Superior temporal gyrus (tissue), 1 donor: ENCODE data around the gene SLC26A8.
"Not testable (repeated sequence)": the region's sequence is repeated elsewhere in the genome, so short reads cannot be mapped to it uniquely, and the experiment has no call there.

Source experiments
- DNase-seq: peaks from one replicate; pipeline ENCODE4 v3.0.0-alpha.2; 2016; ENCODE audit errors: extremely low spot score

Gene SLC26A8

GRCh38 chr6:36015666-36016065 lies 8.8 kb downstream of the SLC26A8 start:
- DNase-seq = no peak

DNA sequence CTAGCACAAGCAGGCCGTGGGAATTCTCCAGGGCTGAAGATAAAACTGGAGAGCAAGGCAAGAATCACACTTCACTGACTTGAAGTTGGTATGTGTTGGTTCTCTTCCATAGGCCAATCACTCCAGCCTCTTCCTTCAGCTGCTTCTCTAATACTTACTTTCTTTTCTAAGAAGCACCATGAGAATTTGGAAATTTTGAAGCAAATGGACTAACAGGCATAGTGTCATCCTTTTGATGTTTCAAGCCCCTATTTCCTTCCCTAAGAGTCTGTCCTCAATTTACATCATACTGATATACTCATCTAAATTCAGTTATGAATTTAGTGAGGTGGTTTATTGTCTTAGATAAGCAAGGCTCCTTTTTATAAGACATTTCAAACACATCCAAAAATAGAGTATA lies 24.0 kb downstream of the SLC26A8 start:
- DNase-seq = no peak

GRCh38 chr6:35993150-35993549 lies 31.3 kb downstream of the SLC26A8 start:
- no peak for DNase-seq

DNA sequence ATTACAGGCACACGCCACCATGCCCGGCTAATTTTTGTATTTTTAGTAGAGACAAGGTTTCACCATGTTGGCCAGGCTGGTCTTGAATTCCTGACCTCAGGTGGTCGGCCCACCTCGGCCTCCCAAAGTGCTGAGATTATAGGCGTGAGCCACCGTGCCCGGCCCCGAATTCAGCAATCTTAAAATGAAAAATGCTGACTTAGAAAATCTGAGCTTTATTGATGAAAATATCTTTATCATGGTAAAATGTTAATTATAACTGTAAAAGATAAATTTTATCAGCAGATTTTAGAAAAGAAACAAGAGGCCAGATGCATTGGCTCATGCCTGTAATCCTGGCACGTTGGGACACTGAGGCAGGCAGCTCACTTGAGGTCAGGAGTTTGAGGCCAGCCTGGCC lies 36.4 kb downstream of the SLC26A8 start:
- not testable (repeated sequence) for DNase-seq

- no peak for DNase-seq
These were observed 39.7 kb downstream of the SLC26A8 start for GRCh38 chr6:35984701-35985100.

GRCh38 chr6:35980991-35981645 lies 43.3 kb downstream of the SLC26A8 start:
- no peak for DNase-seq

- not testable (repeated sequence) for DNase-seq
These were observed 44.3 kb downstream of the SLC26A8 start for GRCh38 chr6:35980126-35980525.

- no peak for DNase-seq
These were observed 47.1 kb downstream of the SLC26A8 start for GRCh38 chr6:35977308-35977707.

- DNase-seq = no peak
These were observed 50.7 kb downstream of the SLC26A8 start for GRCh38 chr6:35973670-35974222.

GRCh38 chr6:35972471-35973367 lies 51.7 kb downstream of the SLC26A8 start:
- no peak for DNase-seq

DNA sequence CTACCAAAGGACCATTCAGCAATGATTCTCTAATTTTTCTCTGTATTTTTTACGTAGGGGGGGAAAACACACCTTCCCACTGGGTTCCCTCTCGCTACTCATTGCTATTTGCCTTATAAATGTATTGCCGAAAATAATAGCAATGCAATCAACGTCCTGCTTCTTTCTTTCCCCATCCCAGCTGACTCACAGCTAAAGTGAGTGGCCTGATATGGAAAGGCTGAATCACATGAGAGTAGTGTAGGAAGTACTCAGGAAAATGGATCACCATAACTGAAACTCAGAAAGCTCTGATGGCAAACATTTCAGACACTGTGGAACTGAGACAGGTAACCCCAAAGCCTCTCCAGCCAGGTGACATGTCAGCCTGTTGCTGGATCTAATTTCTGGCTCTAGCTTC lies 54.3 kb downstream of the SLC26A8 start:
- DNase-seq = peak; percentile 53

DNA sequence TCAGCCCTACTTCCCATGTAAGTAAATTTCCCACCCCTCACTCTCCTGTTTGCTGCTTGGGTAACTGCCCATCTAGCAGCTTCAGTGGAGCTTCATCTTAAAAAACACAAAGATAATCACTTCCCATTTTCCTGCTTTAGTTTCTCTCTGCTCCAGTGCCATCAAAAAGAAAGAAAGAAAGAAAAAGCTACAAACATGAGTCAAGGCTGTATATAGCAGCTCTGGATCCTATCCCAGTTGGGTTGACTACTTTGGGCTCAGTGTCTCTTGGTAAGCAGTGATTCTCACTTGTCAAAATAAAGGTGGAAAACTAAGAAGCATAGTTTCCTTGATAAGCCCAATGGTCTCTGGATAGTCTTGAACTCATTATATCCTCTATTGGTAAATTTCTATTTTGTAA lies 54.8 kb downstream of the SLC26A8 start:
- DNase-seq = peak; percentile 56

DNA sequence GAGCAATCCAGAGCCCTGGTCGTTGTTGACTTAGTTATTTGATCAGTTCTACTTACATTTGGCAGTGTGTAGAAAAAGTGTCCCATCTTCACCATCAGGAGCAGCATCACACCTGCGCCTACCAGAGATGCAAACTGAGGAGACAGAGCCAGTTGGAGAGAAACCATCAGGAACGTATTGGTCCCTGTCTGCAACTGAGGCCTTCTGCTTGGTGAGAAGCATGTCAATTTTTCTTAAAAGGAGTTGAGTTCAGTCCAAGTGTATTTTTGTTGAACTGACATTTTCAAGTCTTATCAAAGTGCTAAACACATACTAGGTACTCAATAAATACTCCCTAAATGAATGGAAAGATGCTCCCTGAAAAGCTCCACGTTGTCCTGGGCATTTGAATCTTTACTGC lies 55.6 kb downstream of the SLC26A8 start:
- no peak for DNase-seq

- peak; percentile 63 for DNase-seq
These were observed 57.2 kb downstream of the SLC26A8 start for GRCh38 chr6:35967076-35967774.

DNA sequence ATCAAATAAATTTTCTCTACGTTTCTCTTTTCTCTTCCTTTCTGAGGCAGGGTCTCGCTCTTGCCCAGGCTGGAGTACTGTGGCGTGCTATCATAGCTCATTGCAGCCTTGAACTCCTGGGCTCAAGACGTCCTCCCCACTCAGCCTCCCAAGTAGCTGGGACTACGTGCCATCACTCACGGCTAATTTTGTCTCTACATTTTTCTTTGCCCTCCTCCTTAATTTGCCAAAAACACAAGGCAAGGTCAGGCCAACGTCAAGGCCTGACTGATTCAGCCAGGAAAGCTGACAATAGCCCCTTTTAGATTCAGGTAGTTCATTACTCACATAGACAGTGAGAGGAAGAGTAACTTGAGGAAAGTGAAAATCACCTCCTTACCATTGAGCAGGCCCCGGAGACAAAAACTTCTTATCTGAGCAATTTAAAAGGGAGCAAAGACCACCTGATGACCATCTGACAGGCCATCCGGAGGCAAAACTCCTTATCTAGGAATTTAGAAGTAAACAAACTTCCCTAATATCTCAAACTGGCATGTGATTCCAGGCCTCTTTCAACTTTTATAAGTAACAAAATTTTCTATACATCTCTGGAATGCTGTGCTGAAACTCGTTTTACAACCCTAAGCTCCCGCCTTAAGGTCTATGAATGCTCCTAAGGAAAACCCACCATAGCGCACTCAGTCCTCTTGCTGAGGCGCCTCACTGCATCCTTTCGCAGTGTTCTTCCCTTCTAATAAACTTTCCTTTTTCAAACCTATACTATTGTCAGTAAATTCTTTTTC lies 61.5 kb downstream of the SLC26A8 start:
- DNase-seq = no peak

GRCh38 chr6:35960187-35960586 lies 64.3 kb downstream of the SLC26A8 start:
- DNase-seq = no peak

DNA sequence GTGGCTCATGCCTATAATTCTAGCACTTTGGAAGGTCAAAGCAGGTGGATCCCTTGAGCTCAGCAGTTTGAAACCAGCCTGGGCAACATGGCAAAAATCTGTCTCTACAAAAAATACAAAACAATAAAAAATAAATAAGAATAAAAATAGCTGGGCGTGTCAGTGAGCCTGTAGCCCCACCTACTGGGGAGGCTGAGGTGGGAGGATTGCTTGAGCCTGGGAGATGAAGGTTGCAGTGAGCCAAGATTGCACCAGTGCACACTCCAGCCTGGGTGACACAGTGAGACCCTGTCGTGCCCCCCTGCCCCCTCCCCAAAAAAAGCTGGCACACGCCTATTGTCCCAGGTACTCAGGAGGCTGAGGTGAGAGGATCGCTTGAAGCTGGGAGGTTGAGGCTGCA lies 68.5 kb downstream of the SLC26A8 start:
- no peak for DNase-seq

DNA sequence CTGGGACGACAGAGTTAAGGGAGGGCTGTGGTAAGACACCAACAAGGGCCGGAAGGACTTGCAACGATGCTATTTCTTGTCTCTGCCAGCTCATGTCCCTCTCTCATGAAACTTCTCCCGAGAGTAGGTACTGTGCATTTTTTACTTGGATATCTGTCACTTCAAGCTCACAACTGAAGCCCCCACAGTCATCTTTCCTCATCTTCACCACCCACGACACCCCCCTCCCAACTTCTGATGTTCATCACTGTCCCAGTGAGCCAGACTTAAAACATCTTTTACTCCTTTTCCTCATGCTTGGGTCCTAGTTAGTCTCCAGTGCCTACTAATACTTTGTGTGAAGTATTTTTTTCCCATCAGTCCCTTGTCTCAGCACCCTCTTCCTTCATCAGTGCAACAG lies 68.9 kb downstream of the SLC26A8 start:
- no peak for DNase-seq

- DNase-seq = no peak
These were observed 69.4 kb downstream of the SLC26A8 start for GRCh38 chr6:35955071-35955470.

- no peak for DNase-seq
These were observed 70.1 kb downstream of the SLC26A8 start for GRCh38 chr6:35954333-35954732.

DNA sequence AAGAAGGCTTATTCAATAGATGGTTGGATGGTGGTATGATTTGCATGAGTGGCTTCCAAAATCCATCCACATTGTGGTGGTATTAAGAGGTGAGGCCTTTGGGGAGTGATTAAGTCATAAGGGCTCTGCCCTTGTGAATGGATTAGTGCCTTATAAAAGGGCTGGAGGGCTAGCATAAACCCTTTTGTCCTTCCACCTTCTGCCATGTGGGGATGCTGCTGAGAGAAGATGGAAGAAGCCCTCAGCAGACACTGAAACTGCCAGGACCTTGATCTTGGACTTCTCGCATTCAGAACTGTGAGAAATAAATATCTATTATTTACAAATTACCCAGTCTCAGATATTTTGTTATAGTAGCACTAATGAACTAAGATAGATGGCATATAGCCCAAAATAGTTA lies 75.7 kb downstream of the SLC26A8 start:
- DNase-seq = no peak

- DNase-seq = no peak
These were observed 78.8 kb downstream of the SLC26A8 start for GRCh38 chr6:35945650-35946025.
